Measurements from ENCODE around the gene LHX2.

- TF ChIP-seq CTCF (IDR thresholded peaks at IDR 0.05) (no peak), POLR2A (IDR thresholded peaks at IDR 0.05) (no peak)
Measured at GRCh38 chr9:124078641-124079040, 67.1 kb downstream of the LHX2 start.
